TTC549 (cell line): Measurements from ENCODE around the gene CLOCK.
"Not testable (repeated sequence)": the region's sequence is repeated elsewhere in the genome, so short reads cannot be mapped to it uniquely, and the experiment has no call there.

Source experiments
- FAIRE-seq: peaks from 2 replicates; lab custom pipeline; 2012; peaks lifted over from hg19 to GRCh38; lab: Jason Lieb, UNC

CLOCK gene, protein sequence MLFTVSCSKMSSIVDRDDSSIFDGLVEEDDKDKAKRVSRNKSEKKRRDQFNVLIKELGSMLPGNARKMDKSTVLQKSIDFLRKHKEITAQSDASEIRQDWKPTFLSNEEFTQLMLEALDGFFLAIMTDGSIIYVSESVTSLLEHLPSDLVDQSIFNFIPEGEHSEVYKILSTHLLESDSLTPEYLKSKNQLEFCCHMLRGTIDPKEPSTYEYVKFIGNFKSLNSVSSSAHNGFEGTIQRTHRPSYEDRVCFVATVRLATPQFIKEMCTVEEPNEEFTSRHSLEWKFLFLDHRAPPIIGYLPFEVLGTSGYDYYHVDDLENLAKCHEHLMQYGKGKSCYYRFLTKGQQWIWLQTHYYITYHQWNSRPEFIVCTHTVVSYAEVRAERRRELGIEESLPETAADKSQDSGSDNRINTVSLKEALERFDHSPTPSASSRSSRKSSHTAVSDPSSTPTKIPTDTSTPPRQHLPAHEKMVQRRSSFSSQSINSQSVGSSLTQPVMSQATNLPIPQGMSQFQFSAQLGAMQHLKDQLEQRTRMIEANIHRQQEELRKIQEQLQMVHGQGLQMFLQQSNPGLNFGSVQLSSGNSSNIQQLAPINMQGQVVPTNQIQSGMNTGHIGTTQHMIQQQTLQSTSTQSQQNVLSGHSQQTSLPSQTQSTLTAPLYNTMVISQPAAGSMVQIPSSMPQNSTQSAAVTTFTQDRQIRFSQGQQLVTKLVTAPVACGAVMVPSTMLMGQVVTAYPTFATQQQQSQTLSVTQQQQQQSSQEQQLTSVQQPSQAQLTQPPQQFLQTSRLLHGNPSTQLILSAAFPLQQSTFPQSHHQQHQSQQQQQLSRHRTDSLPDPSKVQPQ

GRCh38 chr4:55546756-55547465 lies at the start of gene CLOCK:
Gene CLOCK, minus strand, starts transcription at chr4:55546909. Its CDS starts 64,124 bp downstream, at chr4:55482785.
- FAIRE-seq, result no peak

DNA sequence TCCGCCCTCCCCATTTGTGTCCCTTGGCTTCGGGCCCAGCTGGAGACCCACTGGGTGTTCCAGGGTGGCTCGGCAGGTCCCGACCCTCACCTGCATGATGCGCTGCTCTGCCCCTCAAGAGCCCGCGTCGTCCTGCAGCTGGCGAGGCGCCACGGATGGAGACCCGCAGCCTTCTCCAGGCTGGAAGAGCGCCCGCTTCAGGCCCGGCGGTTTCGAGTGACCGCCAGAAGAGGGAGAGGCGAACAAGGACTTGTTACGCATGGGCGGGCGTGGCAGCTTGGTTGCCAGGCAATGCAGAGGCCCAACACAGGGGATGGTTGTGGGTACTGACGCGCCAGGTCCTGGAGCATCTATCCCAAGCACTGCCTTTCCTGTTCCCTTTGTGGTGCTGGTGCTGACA lies 45.3 kb upstream of the CLOCK start, which contains the start of gene PDCL2:
TSS of gene PDCL2 (minus strand) at position 232 of the 400 bp plus-strand sequence. CDS start at position 96, 136 bp downstream.
- no peak for FAIRE-seq

- no peak for FAIRE-seq
Measured at GRCh38 chr4:55588160-55588559, 41.5 kb upstream of the CLOCK start.

GRCh38 chr4:55582773-55583172 lies 36.1 kb upstream of the CLOCK start:
- FAIRE-seq, result not testable (repeated sequence)

DNA sequence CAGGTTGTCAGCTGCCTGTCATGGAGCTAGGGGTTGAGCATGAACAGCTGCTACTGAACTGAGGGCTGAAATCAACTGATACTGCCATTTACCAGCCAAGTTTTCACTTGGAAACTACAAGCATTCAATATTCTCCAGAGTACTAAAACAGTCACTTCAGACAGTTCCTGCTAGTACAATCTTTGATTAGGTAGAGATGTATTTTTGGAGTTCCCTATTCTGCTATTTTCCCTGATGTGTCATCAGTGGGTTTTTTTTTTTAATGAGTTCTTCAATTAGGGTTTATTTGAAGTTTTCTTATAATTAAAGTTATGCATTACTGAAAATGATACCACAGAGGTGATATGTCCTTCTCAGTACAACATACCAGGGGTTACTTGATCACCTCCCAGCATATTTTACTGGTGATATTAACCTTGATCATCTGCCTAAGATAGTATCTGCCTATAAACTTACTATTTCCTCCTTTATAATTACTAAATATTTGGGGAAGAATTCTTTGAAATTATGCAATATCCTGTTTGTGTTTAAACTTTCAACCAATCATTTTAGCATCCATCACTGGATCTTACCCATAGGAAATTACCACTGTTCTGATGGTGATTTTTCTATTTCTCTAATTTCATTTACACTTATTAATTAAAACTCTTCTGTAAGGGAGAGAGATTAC lies 31.8 kb upstream of the CLOCK start:
- FAIRE-seq, result no peak

- FAIRE-seq, result no peak
Measured at GRCh38 chr4:55575513-55575912, 28.8 kb upstream of the CLOCK start.

- no peak for FAIRE-seq
Measured at GRCh38 chr4:55574252-55574651, 27.5 kb upstream of the CLOCK start.

GRCh38 chr4:55571806-55572205 lies 25.1 kb upstream of the CLOCK start:
- FAIRE-seq, result no peak

DNA sequence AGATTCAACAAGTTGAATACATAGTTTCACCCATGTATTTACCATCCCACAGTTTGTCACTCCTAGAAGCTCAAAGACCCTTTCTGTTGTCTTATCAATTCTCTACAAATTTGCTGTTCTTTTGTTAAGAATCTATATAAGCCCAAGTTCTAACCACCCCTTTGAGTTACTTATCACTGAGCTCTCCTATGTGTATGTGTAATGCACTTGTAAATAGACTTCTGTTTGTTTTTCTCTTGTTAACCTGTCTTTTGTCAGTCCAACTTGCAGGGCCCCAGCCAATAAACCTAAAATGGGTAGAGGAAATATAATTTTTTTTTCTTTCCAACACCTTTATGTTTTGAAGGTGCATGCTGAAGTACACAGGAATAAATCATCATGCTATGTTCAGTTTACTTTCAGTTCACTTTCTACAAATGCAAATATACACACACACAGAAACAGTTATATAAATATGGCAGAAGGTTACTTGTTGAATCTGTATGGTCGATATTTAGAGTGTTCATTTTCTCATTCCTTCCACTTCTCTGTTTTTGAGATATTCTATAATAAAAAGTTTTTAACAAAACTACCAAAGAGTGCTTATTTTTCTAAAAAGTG lies 22.3 kb upstream of the CLOCK start:
- no peak for FAIRE-seq

DNA sequence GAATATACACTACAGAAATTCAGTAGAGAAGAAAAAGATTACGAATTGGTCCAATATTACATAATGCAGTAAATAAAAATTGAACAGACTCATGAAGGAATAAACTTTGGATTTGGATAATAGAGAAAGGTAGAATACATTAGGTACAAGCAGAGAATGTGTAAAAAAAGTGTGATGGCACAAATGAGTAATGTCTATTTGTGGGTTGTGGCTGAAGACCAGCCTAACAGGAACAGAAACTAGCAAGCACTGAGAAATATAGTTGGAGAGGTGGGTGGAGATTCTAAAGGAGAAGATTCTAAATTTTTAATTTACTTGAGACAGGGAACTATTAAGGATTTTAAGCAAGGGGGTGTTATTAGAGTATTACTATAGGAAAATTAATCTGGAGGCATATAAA lies 15.2 kb upstream of the CLOCK start:
- FAIRE-seq, result no peak

DNA sequence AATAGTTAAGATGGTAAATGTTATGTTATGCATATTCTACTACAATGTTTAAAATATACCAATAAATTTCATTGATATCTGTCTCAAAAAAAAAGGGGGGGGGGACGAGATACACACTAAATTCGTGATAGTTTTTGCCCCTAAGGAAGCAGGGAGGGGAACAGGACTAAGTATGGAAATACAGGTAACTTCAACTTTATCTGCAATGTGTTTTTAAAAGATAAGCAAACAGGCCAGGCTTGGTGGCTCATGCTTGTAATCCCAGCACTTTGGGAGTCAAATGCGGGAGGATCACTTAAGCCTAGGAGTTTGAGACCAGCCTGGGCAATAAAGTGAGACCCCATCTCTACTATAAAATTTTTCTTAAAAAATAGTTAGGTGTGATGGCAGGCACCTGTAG lies 13.4 kb upstream of the CLOCK start:
- FAIRE-seq, result no peak

DNA sequence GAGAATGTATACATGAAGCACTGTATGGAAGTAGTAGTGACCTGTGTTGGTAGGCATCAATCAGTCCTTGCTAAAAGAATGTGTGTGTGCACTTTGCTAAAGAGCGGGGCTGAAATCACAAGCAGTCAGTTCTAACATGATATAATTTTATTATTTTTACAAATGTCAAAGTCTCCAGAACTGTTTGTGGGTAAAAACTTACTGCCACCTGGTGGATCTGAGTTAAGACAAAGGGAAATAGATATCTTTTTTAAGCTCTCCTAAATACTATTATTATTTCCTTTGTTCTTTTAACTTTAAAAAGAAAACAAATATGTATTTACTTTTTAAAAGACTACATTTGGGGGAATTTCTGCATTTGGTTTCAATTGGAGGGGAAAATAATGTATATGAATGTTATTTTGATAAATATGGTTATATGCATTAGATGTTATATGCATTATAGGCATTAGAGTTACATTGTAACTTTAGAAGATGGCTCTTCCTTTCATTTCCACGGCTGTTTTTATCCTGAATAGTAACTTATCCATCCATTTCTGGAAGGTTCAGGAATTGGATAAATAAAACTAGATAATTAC lies 7.8 kb upstream of the CLOCK start:
- FAIRE-seq, result peak; percentile 88

DNA sequence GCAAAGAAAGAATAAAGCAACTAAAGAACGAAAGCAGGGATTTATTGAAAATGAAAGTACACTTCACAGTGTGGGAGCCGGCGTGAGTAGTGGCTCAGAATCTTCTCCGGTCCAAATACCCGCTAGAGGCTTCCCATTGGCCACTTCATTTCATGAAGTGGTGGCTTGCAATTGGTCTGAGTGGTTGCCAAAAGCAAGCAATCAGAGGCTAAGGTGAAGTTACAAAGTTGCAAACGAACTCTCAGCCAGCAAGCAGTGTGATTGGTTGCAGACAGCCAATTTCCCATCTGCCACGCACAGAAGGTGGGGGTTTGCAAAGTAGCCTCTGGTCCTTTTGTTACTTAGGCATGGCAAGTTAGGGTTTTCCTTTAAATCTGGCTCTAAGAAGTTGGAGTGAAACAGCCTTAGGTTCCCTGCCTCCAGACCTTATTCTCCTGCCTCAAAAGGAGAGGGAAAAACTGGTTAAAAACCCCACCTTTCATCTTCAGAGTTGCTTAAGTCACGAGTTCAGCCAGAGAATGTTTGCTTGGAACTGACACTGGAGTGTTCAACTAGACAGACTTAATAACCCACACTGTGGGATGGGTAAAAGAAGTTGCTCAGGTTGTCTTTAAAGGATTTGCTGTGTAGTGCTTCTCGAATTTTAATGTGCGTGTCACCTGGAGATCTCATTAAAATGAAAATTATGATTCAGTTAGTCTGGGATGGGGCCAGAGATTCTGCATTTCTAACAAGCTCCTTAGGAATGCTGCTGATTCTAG lies 6.9 kb upstream of the CLOCK start:
- FAIRE-seq, result no peak

- not testable (repeated sequence) for FAIRE-seq
Measured at GRCh38 chr4:55551964-55552363, 5.3 kb upstream of the CLOCK start.

- FAIRE-seq, result no peak
Measured at GRCh38 chr4:55549888-55550287, 3.2 kb upstream of the CLOCK start.

GRCh38 chr4:55547918-55548317 lies 1.2 kb upstream of the CLOCK start:
- no peak for FAIRE-seq

DNA sequence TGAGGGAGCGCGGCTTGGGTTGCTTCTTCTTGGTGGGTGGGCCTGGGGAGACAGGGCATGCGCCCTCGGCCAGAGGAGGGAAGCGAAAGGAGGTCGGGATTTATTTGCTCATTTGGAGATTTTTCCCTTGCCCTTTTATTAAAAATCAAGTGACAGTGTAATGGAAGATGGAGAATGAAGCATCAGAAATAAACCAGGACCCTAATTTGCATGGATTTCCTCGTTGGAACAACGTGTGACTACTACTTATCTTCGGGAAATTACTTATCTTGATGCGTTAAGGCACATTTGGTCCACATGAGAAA lies 709 bp upstream of the CLOCK start:
- FAIRE-seq, result no peak

DNA sequence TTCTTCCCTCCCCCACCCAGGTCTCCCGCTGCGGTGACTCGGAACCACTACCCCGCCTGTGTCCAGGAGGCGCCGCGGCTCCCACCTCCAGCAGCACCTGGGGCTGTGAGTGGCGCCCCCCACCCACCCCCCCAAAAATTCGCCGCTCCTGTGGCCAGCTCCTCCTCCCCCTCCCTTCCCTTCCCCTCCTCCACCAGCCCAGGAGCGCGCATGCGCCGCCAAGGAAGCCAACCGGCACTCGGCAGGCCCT lies 278 bp downstream of the CLOCK start:
- FAIRE-seq, result no peak

GRCh38 chr4:55545641-55546505 lies 836 bp downstream of the CLOCK start:
- FAIRE-seq, result no peak

GRCh38 chr4:55545151-55545550 lies 1.6 kb downstream of the CLOCK start:
- no peak for FAIRE-seq
